B cell (primary cell): Measurements from ENCODE around the gene CIP2A. TPM values are rescaled to one million over a fixed set of nuclear protein-coding genes. Genes with fewer than 3 reads are reported as not detected.

Experiments used
- ATAC-seq: fragments of 200-7000 bp; cut with Tn5 transposase; one replicate; pipeline ENCODE4 v1.10.0; 2021; ENCODE audit warnings: low read depth, mild to moderate bottlenecking, moderate number of reproducible peaks, moderate library complexity
- CTCF ChIA-PET: fragments of 350-600 bp; sonication (Branson Sonifier 250); formaldehyde crosslinking; loops from one replicate; lab custom pipeline; 2021; ENCODE audit warnings: antibody characterized with exemption, inconsistent platforms; lab: Charles Lee
- POLR2A ChIA-PET: fragments of 350-600 bp; sonication (Branson Sonifier 250); formaldehyde crosslinking; loops from one replicate; lab custom pipeline; 2021; ENCODE audit warnings: antibody characterized with exemption; lab: Charles Lee
- DNase-seq: peaks from one replicate; pipeline ENCODE4 v3.0.0; 2013
- H2AFZ ChIP-seq: 2 replicates; pipeline ENCODE4 v1.6.1; 2012; ENCODE audit warnings: mild to moderate bottlenecking, low read depth, low read length; ENCODE audit not compliant: insufficient read depth, poor library complexity, severe bottlenecking
- H3K27ac ChIP-seq, 2 donors: 1 replicate in 1 of 2; 2 replicates in 1 of 2; pipeline ENCODE4 v1.5.1; 2012 to 2013; ENCODE audit warnings: low read length in 2 of 2, mild to moderate bottlenecking in 2 of 2, moderate library complexity in 1 of 2
- H3K27me3 ChIP-seq, 4 experiments: fragments of 200-600 bp in 1 of 4; sonication (generic) in 1 of 4; replicated peaks in 1 of 4; 1 replicate in 2 of 4; 2 replicates in 2 of 4; pipeline versions ENCODE4 v1.6.1 to v1.7.0; 2013 to 2016; ENCODE audit warnings: low read length in 3 of 4, mild to moderate bottlenecking in 2 of 4, mixed read lengths in 1 of 4, moderate library complexity in 1 of 4; ENCODE audit not compliant: insufficient read depth in 4 of 4, control insufficient read depth in 3 of 4; ENCODE audit errors: control extremely low read depth in 1 of 4
- H3K36me3 ChIP-seq, 2 experiments: replicated peaks in 1 of 2; 1 replicate in 1 of 2; 2 replicates in 1 of 2; pipeline versions ENCODE4 v1.6.1 to v1.7.1; 2013; ENCODE audit warnings: low read length in 1 of 2; ENCODE audit not compliant: insufficient read depth in 2 of 2, control insufficient read depth in 1 of 2; ENCODE audit errors: control extremely low read depth in 1 of 2, extremely low read depth in 1 of 2
- H3K4me1 ChIP-seq, 2 donors: fragments of 200-600 bp in 1 of 2; sonication (generic) in 1 of 2; 1 replicate in 1 of 2; 2 replicates in 1 of 2; pipeline versions ENCODE4 v1.5.1 to v1.6.1; 2013 to 2017; ENCODE audit warnings: low read length in 2 of 2; ENCODE audit not compliant: control insufficient read depth in 2 of 2, insufficient read depth in 2 of 2
- H3K4me2 ChIP-seq: replicated peaks from 2 replicates; pipeline ENCODE3; 2012; ENCODE audit warnings: mild to moderate bottlenecking, low read depth, low read length; ENCODE audit not compliant: poor library complexity, severe bottlenecking
- H3K4me3 ChIP-seq, 5 experiments: fragments of 200-600 bp in 1 of 5; sonication (generic) in 1 of 5; 1 replicate in 3 of 5; 2 replicates in 2 of 5; pipeline versions ENCODE4 v1.5.1 to v1.7.0; 2011 to 2016; ENCODE audit warnings: low read length in 4 of 5, mild to moderate bottlenecking in 4 of 5, low read depth in 2 of 5, control low read depth in 1 of 5, moderate library complexity in 1 of 5; ENCODE audit not compliant: insufficient read depth in 1 of 5; ENCODE audit errors: control extremely low read depth in 1 of 5, extremely low read depth in 1 of 5
- H3K79me2 ChIP-seq: fragments of 200-600 bp; sonication (generic); one replicate; pipeline ENCODE4 v1.6.0; 2016; ENCODE audit warnings: low read length; ENCODE audit not compliant: control insufficient read depth, insufficient read depth
- H3K9ac ChIP-seq: fragments of 200-600 bp; sonication (generic); 2 replicates; pipeline ENCODE4 v1.6.1; 2017; ENCODE audit warnings: mild to moderate bottlenecking, low read length, moderate library complexity
- H3K9me3 ChIP-seq, 3 donors: one replicate each; pipeline versions ENCODE4 v1.6.1 to v1.7.1; 2013; ENCODE audit warnings: low read length in 2 of 3; ENCODE audit not compliant: control insufficient read depth in 2 of 3, insufficient read depth in 1 of 3; ENCODE audit errors: control extremely low read depth in 1 of 3
- H4K20me1 ChIP-seq: 2 replicates; pipeline ENCODE4 v1.6.0; 2012; ENCODE audit warnings: mild to moderate bottlenecking, low read length; ENCODE audit not compliant: insufficient read depth, control insufficient read depth, poor library complexity, severe bottlenecking
- H3K27ac Mint-ChIP-seq: one replicate; pipeline ENCODE4 v1.8.0; 2021; ENCODE audit warnings: mixed read lengths
- H3K27me3 Mint-ChIP-seq: one replicate; pipeline ENCODE4 v1.8.0; 2021; ENCODE audit warnings: mixed read lengths
- H3K4me1 Mint-ChIP-seq: one replicate; pipeline ENCODE4 v1.8.0; 2021; ENCODE audit warnings: mixed read lengths
- H3K4me3 Mint-ChIP-seq: one replicate; pipeline ENCODE4 v1.8.0; 2021; ENCODE audit warnings: mixed read lengths
- H3K9me3 Mint-ChIP-seq: one replicate; pipeline ENCODE4 v1.8.0; 2022; ENCODE audit warnings: mixed read lengths; ENCODE audit not compliant: insufficient read depth
- EZH2 ChIP-seq: IDR thresholded peaks from 2 replicates; pipeline ENCODE4 v1.6.1; 2012; ENCODE audit warnings: borderline replicate concordance, low read depth, mild to moderate bottlenecking, moderate library complexity, low read length; ENCODE audit not compliant: insufficient read depth, poor library complexity, severe bottlenecking
- WGBS: methylation state at CpG from one replicate; pipeline ENCODE4 v1.1.5; 2013; ENCODE audit warnings: missing lambda C conversion rate; ENCODE audit not compliant: insufficient coverage; 5-methylcytosine and 5-hydroxymethylcytosine counted together
- intact Hi-C: fragments of 100-400 bp; cut with micrococcal nuclease; formaldehyde crosslinking; loops from one replicate; pipeline ENCODE4 v1.10.0; 2022
- polyA plus RNA-seq: library from polyadenylated mRNA; depleted of rRNA; stranded (reverse); fragments of >200 nt; gene quantifications from 2 replicates; pipeline ENCODE4 v1.2.3, GENCODE V29; 2012
- total RNA-seq, 2 donors: library from RNA; stranded (reverse); fragments of 120-200 nt in 1 of 2; gene quantifications; 1 replicate in 1 of 2; 2 replicates in 1 of 2; pipeline versions ENCODE4 v1.2.3 to v1.2.4, GENCODE V29; 2013 to 2022
- TF ChIP-seq, protein P1 (sequence below): fragments of 200-600 bp; IDR thresholded peaks from one replicate; pipeline ENCODE4 v1.8.0; 2022; ENCODE audit warnings: antibody characterized with exemption, mild to moderate bottlenecking

Gene CIP2A
- total and polyA plus RNA-seq, 2 donors (not counting 1 experiment from before 2014, with no cell fraction given), result 2.3 to 11.0 TPM

DNA sequence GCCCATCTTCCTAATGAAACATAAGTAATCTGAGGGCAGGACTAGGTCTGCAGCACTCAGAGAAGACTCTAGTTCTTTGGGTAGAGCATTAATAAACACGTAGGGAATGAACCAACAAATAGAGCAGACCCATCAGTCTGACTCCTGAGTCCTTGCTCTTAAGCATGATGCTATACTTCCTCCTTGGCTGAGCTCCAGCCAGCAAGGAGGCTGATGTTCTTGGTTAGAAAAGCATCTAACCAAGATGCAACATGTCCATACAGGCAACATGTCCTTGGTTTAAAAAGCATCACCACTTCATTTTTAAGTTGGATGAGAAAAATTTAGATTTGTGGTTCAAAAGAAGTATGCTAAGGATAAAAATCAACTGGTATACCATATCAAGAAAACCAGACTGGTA lies 70.3 kb downstream of the CIP2A start:
- intact Hi-C loops, result no loop called here
- no peak for TF ChIP-seq EZH2
- TF ChIP-seq, protein P1, sequence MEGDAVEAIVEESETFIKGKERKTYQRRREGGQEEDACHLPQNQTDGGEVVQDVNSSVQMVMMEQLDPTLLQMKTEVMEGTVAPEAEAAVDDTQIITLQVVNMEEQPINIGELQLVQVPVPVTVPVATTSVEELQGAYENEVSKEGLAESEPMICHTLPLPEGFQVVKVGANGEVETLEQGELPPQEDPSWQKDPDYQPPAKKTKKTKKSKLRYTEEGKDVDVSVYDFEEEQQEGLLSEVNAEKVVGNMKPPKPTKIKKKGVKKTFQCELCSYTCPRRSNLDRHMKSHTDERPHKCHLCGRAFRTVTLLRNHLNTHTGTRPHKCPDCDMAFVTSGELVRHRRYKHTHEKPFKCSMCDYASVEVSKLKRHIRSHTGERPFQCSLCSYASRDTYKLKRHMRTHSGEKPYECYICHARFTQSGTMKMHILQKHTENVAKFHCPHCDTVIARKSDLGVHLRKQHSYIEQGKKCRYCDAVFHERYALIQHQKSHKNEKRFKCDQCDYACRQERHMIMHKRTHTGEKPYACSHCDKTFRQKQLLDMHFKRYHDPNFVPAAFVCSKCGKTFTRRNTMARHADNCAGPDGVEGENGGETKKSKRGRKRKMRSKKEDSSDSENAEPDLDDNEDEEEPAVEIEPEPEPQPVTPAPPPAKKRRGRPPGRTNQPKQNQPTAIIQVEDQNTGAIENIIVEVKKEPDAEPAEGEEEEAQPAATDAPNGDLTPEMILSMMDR, result no peak
- Histone ChIP-seq H3K9me3 (no peaks in the 10 kb centered on the region), H2AFZ (no peak overlapping the region), H3K4me3 (no peak overlapping the region), H4K20me1 (no peaks in the 10 kb centered on the region), H3K27ac (no peak overlapping the region), H3K36me3 (no peaks in the 10 kb centered on the region), H3K27me3 (no peaks in the 10 kb centered on the region), H3K9ac (no peak overlapping the region), H3K4me1 (no peaks in the 10 kb centered on the region), H3K4me2 (no peak overlapping the region), H3K79me2 (no peaks in the 10 kb centered on the region)
- ChIA-PET CTCF (no interaction called here), POLR2A (no interaction called here)
- no peak for ATAC-seq
- Mint-ChIP-seq H3K27ac (no peak overlapping the region), H3K4me3 (no peak overlapping the region), H3K27me3 (peaks cover 15% of the 10 kb centered on the region), H3K9me3 (no peaks in the 10 kb centered on the region), H3K4me1 (no peaks in the 10 kb centered on the region)
- WGBS, result 40% methylated on average over 1 of the region's 1 CpG
- DNase-seq, result no peak

DNA sequence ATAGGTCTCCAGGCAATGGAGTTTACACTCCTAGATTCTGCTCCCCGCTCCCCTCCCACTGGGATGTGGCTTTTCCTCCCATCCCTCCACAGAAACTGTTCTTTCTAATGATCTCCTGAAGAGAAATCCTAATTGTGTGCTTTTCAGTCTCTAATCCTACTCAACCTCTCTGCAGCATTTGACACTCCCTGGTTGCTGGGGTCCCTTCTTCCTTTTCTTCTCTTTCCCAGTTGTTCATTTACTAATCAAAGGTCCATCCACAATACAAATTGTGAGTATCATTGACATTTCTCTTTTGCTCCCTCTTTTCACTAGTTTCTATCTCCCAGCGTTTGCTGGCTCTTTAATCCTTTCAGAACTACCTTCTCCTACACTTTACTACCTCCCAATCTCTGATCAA lies 72.4 kb downstream of the CIP2A start:
- Histone ChIP-seq H3K4me2 (no peak overlapping the region), H3K27ac (no peak overlapping the region), H2AFZ (no peak overlapping the region), H4K20me1 (no peaks in the 10 kb centered on the region), H3K27me3 (no peaks in the 10 kb centered on the region), H3K4me3 (no peak overlapping the region), H3K9ac (no peak overlapping the region), H3K9me3 (no peaks in the 10 kb centered on the region), H3K36me3 (no peaks in the 10 kb centered on the region), H3K4me1 (no peaks in the 10 kb centered on the region), H3K79me2 (no peaks in the 10 kb centered on the region)
- no peak for DNase-seq
- Mint-ChIP-seq H3K9me3 (no peaks in the 10 kb centered on the region), H3K27me3 (peaks cover 15% of the 10 kb centered on the region), H3K4me3 (no peak overlapping the region), H3K4me1 (no peaks in the 10 kb centered on the region), H3K27ac (no peak overlapping the region)
- CTCF ChIA-PET, result no interaction called here
- WGBS, result 100% methylated on average over 2 of the region's 2 CpGs
- no peak for ATAC-seq
- intact Hi-C loops, result no loop called here
- TF ChIP-seq, protein P1, result no peak
- TF ChIP-seq EZH2, result no peak
- POLR2A ChIA-PET, result no interaction called here
